ENCODE results near the gene ACACB. TPM values are rescaled to one million over a fixed set of nuclear protein-coding genes. Genes with fewer than 3 reads are reported as not detected.

The ACACB gene
- total and polyA plus RNA-seq, 2 experiments from 2014 or later, result 6.2 to 15.4 TPM

DNA sequence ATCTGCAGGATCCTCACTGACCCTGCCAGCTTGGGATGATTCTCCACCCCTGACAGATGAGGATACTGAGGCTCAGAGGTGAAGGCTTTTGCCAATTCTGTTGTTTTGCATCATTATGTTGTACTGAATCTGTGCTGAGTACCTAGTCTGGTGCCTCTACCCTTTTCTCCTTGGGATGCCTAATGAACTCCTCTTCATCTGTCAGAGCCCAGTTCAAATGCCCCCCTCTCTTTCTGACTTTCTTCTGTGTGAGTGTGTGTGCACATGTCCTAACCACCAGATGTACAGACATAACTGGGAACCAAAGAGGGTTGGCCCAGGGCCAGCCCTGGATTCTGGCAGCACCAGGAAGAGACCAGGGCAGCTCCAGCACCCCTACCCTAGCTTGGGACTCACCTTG is 169.9 kb downstream of the ACACB start:
- Mint-ChIP-seq H3K9me3 (no peaks in the 10 kb centered on the region), H3K4me1 (peaks cover 8% of the 10 kb centered on the region), H3K36me3 (ENCODE audit: low read depth) (no peaks in the 10 kb centered on the region; the same call in 2 of the 3 replicates), H3K4me3 (no peak overlapping the region), H3K27me3 (ENCODE audit: insufficient read depth, low read depth, poor library complexity) (peaks cover 5% of the 10 kb centered on the region), H3K27ac (no peak overlapping the region)
- Histone ChIP-seq H3K79me2 (replicated peaks; ENCODE audit: insufficient read depth) (no peaks in the 10 kb centered on the region), H3K27me3 (ENCODE audit: insufficient read depth) (no peaks in the 10 kb centered on the region), H3K27ac (ENCODE audit: low read depth) (no peak overlapping the region), H2AFZ (no peak overlapping the region), H4K20me1 (replicated peaks; ENCODE audit: insufficient read depth) (no peaks in the 10 kb centered on the region), H3F3A (replicated peaks; ENCODE audit: low read depth) (no peaks in the 10 kb centered on the region), H3K4me3 (no peak overlapping the region), H3K36me3 (ENCODE audit: insufficient read depth) (no peaks in the 10 kb centered on the region), H3K4me1 (ENCODE audit: insufficient read depth) (no peaks in the 10 kb centered on the region), H3K4me2 (no peak overlapping the region), H3K9me2 (ENCODE audit: insufficient read depth) (no peaks in the 10 kb centered on the region)
- DNase-seq (ENCODE audit: low spot score) (no peak), ATAC-seq (no peak)
- no peak for TF ChIP-seq NANOG (IDR thresholded peaks at IDR 0.05; ENCODE audit: borderline replicate concordance)
- TF ChIP-seq, protein P1, sequence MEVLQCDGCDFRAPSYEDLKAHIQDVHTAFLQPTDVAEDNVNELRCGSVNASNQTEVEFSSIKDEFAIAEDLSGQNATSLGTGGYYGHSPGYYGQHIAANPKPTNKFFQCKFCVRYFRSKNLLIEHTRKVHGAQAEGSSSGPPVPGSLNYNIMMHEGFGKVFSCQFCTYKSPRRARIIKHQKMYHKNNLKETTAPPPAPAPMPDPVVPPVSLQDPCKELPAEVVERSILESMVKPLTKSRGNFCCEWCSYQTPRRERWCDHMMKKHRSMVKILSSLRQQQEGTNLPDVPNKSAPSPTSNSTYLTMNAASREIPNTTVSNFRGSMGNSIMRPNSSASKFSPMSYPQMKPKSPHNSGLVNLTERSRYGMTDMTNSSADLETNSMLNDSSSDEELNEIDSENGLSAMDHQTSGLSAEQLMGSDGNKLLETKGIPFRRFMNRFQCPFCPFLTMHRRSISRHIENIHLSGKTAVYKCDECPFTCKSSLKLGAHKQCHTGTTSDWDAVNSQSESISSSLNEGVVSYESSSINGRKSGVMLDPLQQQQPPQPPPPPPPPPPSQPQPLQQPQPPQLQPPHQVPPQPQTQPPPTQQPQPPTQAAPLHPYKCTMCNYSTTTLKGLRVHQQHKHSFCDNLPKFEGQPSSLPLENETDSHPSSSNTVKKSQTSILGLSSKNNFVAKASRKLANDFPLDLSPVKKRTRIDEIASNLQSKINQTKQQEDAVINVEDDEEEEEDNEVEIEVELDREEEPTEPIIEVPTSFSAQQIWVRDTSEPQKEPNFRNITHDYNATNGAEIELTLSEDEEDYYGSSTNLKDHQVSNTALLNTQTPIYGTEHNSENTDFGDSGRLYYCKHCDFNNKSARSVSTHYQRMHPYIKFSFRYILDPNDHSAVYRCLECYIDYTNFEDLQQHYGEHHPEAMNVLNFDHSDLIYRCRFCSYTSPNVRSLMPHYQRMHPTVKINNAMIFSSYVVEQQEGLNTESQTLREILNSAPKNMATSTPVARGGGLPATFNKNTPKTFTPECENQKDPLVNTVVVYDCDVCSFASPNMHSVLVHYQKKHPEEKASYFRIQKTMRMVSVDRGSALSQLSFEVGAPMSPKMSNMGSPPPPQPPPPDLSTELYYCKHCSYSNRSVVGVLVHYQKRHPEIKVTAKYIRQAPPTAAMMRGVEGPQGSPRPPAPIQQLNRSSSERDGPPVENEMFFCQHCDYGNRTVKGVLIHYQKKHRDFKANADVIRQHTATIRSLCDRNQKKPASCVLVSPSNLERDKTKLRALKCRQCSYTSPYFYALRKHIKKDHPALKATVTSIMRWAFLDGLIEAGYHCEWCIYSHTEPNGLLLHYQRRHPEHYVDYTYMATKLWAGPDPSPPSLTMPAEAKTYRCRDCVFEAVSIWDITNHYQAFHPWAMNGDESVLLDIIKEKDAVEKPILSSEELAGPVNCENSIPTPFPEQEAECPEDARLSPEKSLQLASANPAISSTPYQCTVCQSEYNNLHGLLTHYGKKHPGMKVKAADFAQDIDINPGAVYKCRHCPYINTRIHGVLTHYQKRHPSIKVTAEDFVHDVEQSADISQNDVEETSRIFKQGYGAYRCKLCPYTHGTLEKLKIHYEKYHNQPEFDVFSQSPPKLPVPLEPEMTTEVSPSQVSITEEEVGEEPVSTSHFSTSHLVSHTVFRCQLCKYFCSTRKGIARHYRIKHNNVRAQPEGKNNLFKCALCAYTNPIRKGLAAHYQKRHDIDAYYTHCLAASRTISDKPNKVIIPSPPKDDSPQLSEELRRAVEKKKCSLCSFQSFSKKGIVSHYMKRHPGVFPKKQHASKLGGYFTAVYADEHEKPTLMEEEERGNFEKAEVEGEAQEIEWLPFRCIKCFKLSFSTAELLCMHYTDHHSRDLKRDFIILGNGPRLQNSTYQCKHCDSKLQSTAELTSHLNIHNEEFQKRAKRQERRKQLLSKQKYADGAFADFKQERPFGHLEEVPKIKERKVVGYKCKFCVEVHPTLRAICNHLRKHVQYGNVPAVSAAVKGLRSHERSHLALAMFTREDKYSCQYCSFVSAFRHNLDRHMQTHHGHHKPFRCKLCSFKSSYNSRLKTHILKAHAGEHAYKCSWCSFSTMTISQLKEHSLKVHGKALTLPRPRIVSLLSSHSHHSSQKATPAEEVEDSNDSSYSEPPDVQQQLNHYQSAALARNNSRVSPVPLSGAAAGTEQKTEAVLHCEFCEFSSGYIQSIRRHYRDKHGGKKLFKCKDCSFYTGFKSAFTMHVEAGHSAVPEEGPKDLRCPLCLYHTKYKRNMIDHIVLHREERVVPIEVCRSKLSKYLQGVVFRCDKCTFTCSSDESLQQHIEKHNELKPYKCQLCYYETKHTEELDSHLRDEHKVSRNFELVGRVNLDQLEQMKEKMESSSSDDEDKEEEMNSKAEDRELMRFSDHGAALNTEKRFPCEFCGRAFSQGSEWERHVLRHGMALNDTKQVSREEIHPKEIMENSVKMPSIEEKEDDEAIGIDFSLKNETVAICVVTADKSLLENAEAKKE (CRISPR knock-in tag; IDR thresholded peaks at IDR 0.05), result no peak

DNA sequence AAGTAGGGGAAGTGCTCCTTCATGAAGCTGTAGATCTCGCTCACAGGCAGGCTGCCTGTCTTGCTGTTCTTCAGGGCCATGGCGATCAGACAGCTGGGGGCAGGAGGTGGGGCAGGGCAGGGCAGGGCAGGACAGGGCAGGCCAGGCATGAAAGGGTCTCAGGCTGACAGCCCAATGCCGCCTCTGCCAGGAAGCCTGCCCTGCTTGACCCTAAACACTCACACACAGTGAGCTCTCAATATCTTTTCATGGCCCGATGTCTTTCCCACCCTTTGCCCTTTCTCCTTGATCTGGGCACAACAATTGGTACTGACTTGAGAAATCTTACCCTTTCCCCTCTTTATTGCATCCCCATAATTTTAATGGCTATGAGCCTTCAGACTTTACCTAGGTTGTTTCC is 170.3 kb downstream of the ACACB start:
- H3K4me2 ChIP-seq, result no peak overlapping the region
- DNase-seq (ENCODE audit: low spot score) (no peak), ATAC-seq (no peak)
- H3F3A ChIP-seq (replicated peaks; ENCODE audit: low read depth), result no peaks in the 10 kb centered on the region
- no peaks in the 10 kb centered on the region for H3K27me3 ChIP-seq (ENCODE audit: insufficient read depth)
- H3K4me1 Mint-ChIP-seq, result peaks cover 11% of the 10 kb centered on the region
- H3K27ac ChIP-seq (ENCODE audit: low read depth), result no peak overlapping the region
- H2AFZ ChIP-seq, result no peak overlapping the region
- no peaks in the 10 kb centered on the region for H3K36me3 ChIP-seq (ENCODE audit: insufficient read depth)
- H3K36me3 Mint-ChIP-seq (ENCODE audit: low read depth), result no peaks in the 10 kb centered on the region; the same call in 2 of the 3 replicates
- no peaks in the 10 kb centered on the region for H3K9me2 ChIP-seq (ENCODE audit: insufficient read depth)
- H3K4me3 Mint-ChIP-seq, result no peak overlapping the region
- no peaks in the 10 kb centered on the region for H4K20me1 ChIP-seq (replicated peaks; ENCODE audit: insufficient read depth)
- H3K9me3 Mint-ChIP-seq, result no peaks in the 10 kb centered on the region
- no peaks in the 10 kb centered on the region for H3K4me1 ChIP-seq (ENCODE audit: insufficient read depth)
- no peak overlapping the region for H3K27ac Mint-ChIP-seq
- no peak overlapping the region for H3K4me3 ChIP-seq
- no peaks in the 10 kb centered on the region for H3K79me2 ChIP-seq (replicated peaks; ENCODE audit: insufficient read depth)
- H3K27me3 Mint-ChIP-seq (ENCODE audit: insufficient read depth, low read depth, poor library complexity), result peaks cover 4% of the 10 kb centered on the region
- TF ChIP-seq ZNF114 (CRISPR knock-in tag; IDR thresholded peaks at IDR 0.05) (no peak), EZH2phosphoT487 (IDR thresholded peaks at IDR 0.05; ENCODE audit: unreplicated experiment) (no peak), JUNB (IDR thresholded peaks at IDR 0.05; ENCODE audit: unreplicated experiment) (no peak)
- TF ChIP-seq, protein P2, sequence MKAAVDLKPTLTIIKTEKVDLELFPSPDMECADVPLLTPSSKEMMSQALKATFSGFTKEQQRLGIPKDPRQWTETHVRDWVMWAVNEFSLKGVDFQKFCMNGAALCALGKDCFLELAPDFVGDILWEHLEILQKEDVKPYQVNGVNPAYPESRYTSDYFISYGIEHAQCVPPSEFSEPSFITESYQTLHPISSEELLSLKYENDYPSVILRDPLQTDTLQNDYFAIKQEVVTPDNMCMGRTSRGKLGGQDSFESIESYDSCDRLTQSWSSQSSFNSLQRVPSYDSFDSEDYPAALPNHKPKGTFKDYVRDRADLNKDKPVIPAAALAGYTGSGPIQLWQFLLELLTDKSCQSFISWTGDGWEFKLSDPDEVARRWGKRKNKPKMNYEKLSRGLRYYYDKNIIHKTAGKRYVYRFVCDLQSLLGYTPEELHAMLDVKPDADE (IDR thresholded peaks at IDR 0.05), result no peak
- TF ChIP-seq, protein P1 (CRISPR knock-in tag; IDR thresholded peaks at IDR 0.05), result no peak

Data from GM23338 (cell line).